ENCODE results near the gene ZBTB5.
"Not testable (repeated sequence)": the region's sequence is repeated elsewhere in the genome, so short reads cannot be mapped to it uniquely, and the experiment has no call there.

ZBTB5 gene

GRCh38 chr9:37428345-37428744 lies 36.9 kb downstream of the ZBTB5 start:
- H3K79me2 ChIP-seq (ENCODE audit: control insufficient read depth, insufficient read depth, low read length): peaks cover 15% of the 10 kb centered on the region
- H2AK5ac ChIP-seq (ENCODE audit: low read length): no peak overlapping the region

GRCh38 chr9:37426846-37427245 lies 38.4 kb downstream of the ZBTB5 start:
- WGBS (ENCODE audit: extremely low coverage, insufficient coverage, low lambda C conversion rate): no CpG with 5 or more reads among the region's 6 CpGs
- no peak overlapping the region for H2BK120ac ChIP-seq (ENCODE audit: low read depth, low read length)
- no peak overlapping the region for H4K5ac ChIP-seq (ENCODE audit: low read length)
- H3K9ac ChIP-seq (ENCODE audit: low read length): no peak overlapping the region
- H3K79me2 ChIP-seq (ENCODE audit: control insufficient read depth, insufficient read depth, low read length): peaks cover 20% of the 10 kb centered on the region
- H3K23ac ChIP-seq (ENCODE audit: low read length): no peak overlapping the region
- H2BK15ac ChIP-seq (replicated peaks; ENCODE audit: low read depth): no peak overlapping the region
- no peak for DNase-seq
- no peak overlapping the region for H3K27ac ChIP-seq (ENCODE audit: low read depth, low read length)
- no peak overlapping the region for H3K4ac ChIP-seq (ENCODE audit: low read depth, low read length)
- H3K4me2 ChIP-seq (ENCODE audit: low read length): no peak overlapping the region
- H3K79me1 ChIP-seq (ENCODE audit: low read length): peaks cover 21% of the 10 kb centered on the region
- no peak overlapping the region for H3K4me3 ChIP-seq (ENCODE audit: low read length)
- H3K27me3 ChIP-seq (ENCODE audit: insufficient read depth, low read length, poor library complexity): no peaks in the 10 kb centered on the region
- H3K4me1 ChIP-seq (ENCODE audit: control insufficient read depth, low read depth, low read length): peaks cover 7% of the 10 kb centered on the region
- H3K56ac ChIP-seq (ENCODE audit: low read length): no peak overlapping the region
- no peak overlapping the region for H2AK5ac ChIP-seq (ENCODE audit: low read length)
- no peak overlapping the region for H4K8ac ChIP-seq (ENCODE audit: low read depth, low read length)
- H2BK5ac ChIP-seq (ENCODE audit: low read length): no peak overlapping the region
- peaks cover 6% of the 10 kb centered on the region for H3K36me3 ChIP-seq (ENCODE audit: control insufficient read depth, insufficient read depth, low read length)
- no peak overlapping the region for H3K18ac ChIP-seq (ENCODE audit: low read length)

More at GRCh38 chr9:37428345-37428744, 36.9 kb downstream of the ZBTB5 start:
- Histone ChIP-seq H4K8ac (ENCODE audit: low read depth, low read length) (no peak overlapping the region), H3K4me1 (ENCODE audit: control insufficient read depth, low read depth, low read length) (peaks cover 4% of the 10 kb centered on the region), H3K79me1 (ENCODE audit: low read length) (peaks cover 20% of the 10 kb centered on the region), H2BK15ac (replicated peaks; ENCODE audit: low read depth) (no peak overlapping the region), H3K18ac (ENCODE audit: low read length) (no peak overlapping the region), H3K56ac (ENCODE audit: low read length) (no peak overlapping the region), H3K4me3 (ENCODE audit: low read length) (no peak overlapping the region), H2BK5ac (ENCODE audit: low read length) (no peak overlapping the region), H3K36me3 (ENCODE audit: control insufficient read depth, insufficient read depth, low read length) (peaks cover 6% of the 10 kb centered on the region), H3K27ac (ENCODE audit: low read depth, low read length) (no peak overlapping the region), H3K4me2 (ENCODE audit: low read length) (no peak overlapping the region), H3K23ac (ENCODE audit: low read length) (no peak overlapping the region), H3K4ac (ENCODE audit: low read depth, low read length) (no peak overlapping the region), H3K9ac (ENCODE audit: low read length) (no peak overlapping the region), H2BK120ac (ENCODE audit: low read depth, low read length) (no peak overlapping the region), H3K27me3 (ENCODE audit: insufficient read depth, low read length, poor library complexity) (no peaks in the 10 kb centered on the region), H4K5ac (ENCODE audit: low read length) (no peak overlapping the region)
- no CpG with 5 or more reads among the region's 14 CpGs for WGBS (ENCODE audit: extremely low coverage, insufficient coverage, low lambda C conversion rate)
- DNase-seq: no peak

DNA sequence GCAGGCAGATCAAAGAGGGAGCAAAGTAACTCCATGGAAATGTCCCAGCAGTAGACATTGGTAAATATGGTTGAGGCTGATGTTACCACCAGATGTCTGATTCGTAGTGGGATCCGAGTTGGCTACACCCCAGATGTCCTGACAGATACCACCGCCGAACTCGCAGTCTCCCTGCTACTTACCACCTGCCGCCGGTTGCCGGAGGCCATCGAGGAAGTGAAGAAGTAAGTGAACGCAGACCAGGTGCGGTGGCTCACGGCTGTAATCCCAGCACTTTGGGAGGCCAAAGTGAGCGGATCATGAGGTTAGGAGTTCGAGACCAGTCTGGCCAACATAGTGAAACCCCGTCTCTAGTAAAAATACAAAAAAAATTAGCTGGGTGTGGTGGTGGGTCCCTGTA lies 38.8 kb downstream of the ZBTB5 start:
- H3K9ac ChIP-seq (ENCODE audit: low read length); H2AK5ac ChIP-seq (ENCODE audit: low read length); DNase-seq; H3K4me1 ChIP-seq (ENCODE audit: control insufficient read depth, low read depth, low read length); H3K18ac ChIP-seq (ENCODE audit: low read length); H3K27me3 ChIP-seq (ENCODE audit: insufficient read depth, low read length, poor library complexity); H3K4me3 ChIP-seq (ENCODE audit: low read length); H2BK120ac ChIP-seq (ENCODE audit: low read depth, low read length); H4K5ac ChIP-seq (ENCODE audit: low read length); H3K36me3 ChIP-seq (ENCODE audit: control insufficient read depth, insufficient read depth, low read length); H3K4me2 ChIP-seq (ENCODE audit: low read length); H3K56ac ChIP-seq (ENCODE audit: low read length); H2BK5ac ChIP-seq (ENCODE audit: low read length); H2BK15ac ChIP-seq (replicated peaks; ENCODE audit: low read depth); H4K8ac ChIP-seq (ENCODE audit: low read depth, low read length); H3K23ac ChIP-seq (ENCODE audit: low read length); H3K4ac ChIP-seq (ENCODE audit: low read depth, low read length); H3K27ac ChIP-seq (ENCODE audit: low read depth, low read length): not testable (repeated sequence)
- H3K79me1 ChIP-seq (ENCODE audit: low read length): peaks cover 21% of the 10 kb centered on the region
- peaks cover 20% of the 10 kb centered on the region for H3K79me2 ChIP-seq (ENCODE audit: control insufficient read depth, insufficient read depth, low read length)
- WGBS (ENCODE audit: extremely low coverage, insufficient coverage, low lambda C conversion rate): no CpG with 5 or more reads among the region's 15 CpGs

DNA sequence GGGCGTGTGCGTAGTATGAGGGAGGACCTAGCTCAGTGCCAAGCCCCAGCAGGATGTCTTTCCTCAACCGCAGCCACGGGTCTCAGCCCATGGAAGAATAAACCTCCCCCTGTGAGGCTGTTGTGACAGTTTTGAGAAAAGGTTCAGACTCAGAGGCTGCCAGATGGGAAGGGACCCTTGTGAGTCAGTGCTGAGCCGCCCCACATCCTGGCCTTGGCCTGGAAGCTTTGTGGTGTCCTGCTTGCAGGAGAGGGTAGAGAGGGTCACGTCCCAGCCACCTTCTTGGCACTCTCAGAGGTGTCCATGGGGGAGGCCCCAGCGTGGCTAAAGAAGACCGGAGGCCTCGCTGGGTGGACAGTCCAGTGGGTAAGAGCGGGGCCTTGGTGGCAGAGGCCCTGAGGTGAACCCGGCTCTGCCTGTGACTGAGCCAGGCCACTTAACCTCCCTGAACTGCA lies 39.9 kb downstream of the ZBTB5 start:
- no peaks in the 10 kb centered on the region for H3K27me3 ChIP-seq (ENCODE audit: insufficient read depth, low read length, poor library complexity)
- H2BK5ac ChIP-seq (ENCODE audit: low read length): no peak overlapping the region
- peaks cover 7% of the 10 kb centered on the region for H3K4me1 ChIP-seq (ENCODE audit: control insufficient read depth, low read depth, low read length)
- H2BK15ac ChIP-seq (replicated peaks; ENCODE audit: low read depth): no peak overlapping the region
- H3K4me2 ChIP-seq (ENCODE audit: low read length): no peak overlapping the region
- H3K4me3 ChIP-seq (ENCODE audit: low read length): no peak overlapping the region
- no peak for DNase-seq
- H4K8ac ChIP-seq (ENCODE audit: low read depth, low read length): no peak overlapping the region
- no peak overlapping the region for H2BK120ac ChIP-seq (ENCODE audit: low read depth, low read length)
- no peak overlapping the region for H3K4ac ChIP-seq (ENCODE audit: low read depth, low read length)
- no peak overlapping the region for H4K5ac ChIP-seq (ENCODE audit: low read length)
- H3K23ac ChIP-seq (ENCODE audit: low read length): peak overlapping the region; percentile 45
- no peak overlapping the region for H2AK5ac ChIP-seq (ENCODE audit: low read length)
- H3K79me2 ChIP-seq (ENCODE audit: control insufficient read depth, insufficient read depth, low read length): peaks cover 20% of the 10 kb centered on the region
- no CpG with 5 or more reads among the region's 11 CpGs for WGBS (ENCODE audit: extremely low coverage, insufficient coverage, low lambda C conversion rate)
- H3K56ac ChIP-seq (ENCODE audit: low read length): no peak overlapping the region
- no peak overlapping the region for H3K9ac ChIP-seq (ENCODE audit: low read length)
- H3K27ac ChIP-seq (ENCODE audit: low read depth, low read length): no peak overlapping the region
- H3K18ac ChIP-seq (ENCODE audit: low read length): no peak overlapping the region
- H3K79me1 ChIP-seq (ENCODE audit: low read length): peaks cover 21% of the 10 kb centered on the region
- H3K36me3 ChIP-seq (ENCODE audit: control insufficient read depth, insufficient read depth, low read length): peaks cover 4% of the 10 kb centered on the region

- H3K4ac ChIP-seq (ENCODE audit: low read depth, low read length): no peak overlapping the region
- no peak overlapping the region for H3K27ac ChIP-seq (ENCODE audit: low read depth, low read length)
- H3K79me2 ChIP-seq (ENCODE audit: control insufficient read depth, insufficient read depth, low read length): peaks cover 20% of the 10 kb centered on the region
- peaks cover 4% of the 10 kb centered on the region for H3K36me3 ChIP-seq (ENCODE audit: control insufficient read depth, insufficient read depth, low read length)
- H3K27me3 ChIP-seq (ENCODE audit: insufficient read depth, low read length, poor library complexity): no peaks in the 10 kb centered on the region
- H4K8ac ChIP-seq (ENCODE audit: low read depth, low read length): no peak overlapping the region
- no peak overlapping the region for H2AK5ac ChIP-seq (ENCODE audit: low read length)
- H3K4me3 ChIP-seq (ENCODE audit: low read length): no peak overlapping the region
- peak overlapping the region; percentile 42 for H3K56ac ChIP-seq (ENCODE audit: low read length)
- H2BK120ac ChIP-seq (ENCODE audit: low read depth, low read length): no peak overlapping the region
- peaks cover 21% of the 10 kb centered on the region for H3K79me1 ChIP-seq (ENCODE audit: low read length)
- H3K23ac ChIP-seq (ENCODE audit: low read length): no peak overlapping the region
- WGBS (ENCODE audit: extremely low coverage, insufficient coverage, low lambda C conversion rate): no CpG with 5 or more reads among the region's 18 CpGs
- no peak overlapping the region for H2BK5ac ChIP-seq (ENCODE audit: low read length)
- H2BK15ac ChIP-seq (replicated peaks; ENCODE audit: low read depth): no peak overlapping the region
- no peak overlapping the region for H4K5ac ChIP-seq (ENCODE audit: low read length)
- H3K4me2 ChIP-seq (ENCODE audit: low read length): no peak overlapping the region
- DNase-seq: no peak
- H3K4me1 ChIP-seq (ENCODE audit: control insufficient read depth, low read depth, low read length): peaks cover 7% of the 10 kb centered on the region
- peak overlapping the region; percentile 13 for H3K9ac ChIP-seq (ENCODE audit: low read length)
- no peak overlapping the region for H3K18ac ChIP-seq (ENCODE audit: low read length)
Observed at GRCh38 chr9:37424686-37425297, 40.5 kb downstream of the ZBTB5 start.

GRCh38 chr9:37424204-37424685 lies 41.0 kb downstream of the ZBTB5 start:
- Histone ChIP-seq H3K23ac (ENCODE audit: low read length) (no peak overlapping the region), H3K4me3 (ENCODE audit: low read length) (no peak overlapping the region), H2BK120ac (ENCODE audit: low read depth, low read length) (no peak overlapping the region), H3K27ac (ENCODE audit: low read depth, low read length) (no peak overlapping the region), H3K56ac (ENCODE audit: low read length) (peak overlapping the region; percentile 42), H3K4me1 (ENCODE audit: control insufficient read depth, low read depth, low read length) (peaks cover 7% of the 10 kb centered on the region), H3K4ac (ENCODE audit: low read depth, low read length) (no peak overlapping the region), H2BK5ac (ENCODE audit: low read length) (no peak overlapping the region), H2BK15ac (replicated peaks; ENCODE audit: low read depth) (no peak overlapping the region), H4K8ac (ENCODE audit: low read depth, low read length) (no peak overlapping the region), H3K18ac (ENCODE audit: low read length) (no peak overlapping the region), H3K36me3 (ENCODE audit: control insufficient read depth, insufficient read depth, low read length) (peaks cover 2% of the 10 kb centered on the region), H2AK5ac (ENCODE audit: low read length) (no peak overlapping the region), H3K27me3 (ENCODE audit: insufficient read depth, low read length, poor library complexity) (no peaks in the 10 kb centered on the region), H3K9ac (ENCODE audit: low read length) (peak overlapping the region; percentile 29), H3K4me2 (ENCODE audit: low read length) (peak overlapping the region; percentile 13), H3K79me1 (ENCODE audit: low read length) (peaks cover 21% of the 10 kb centered on the region), H4K5ac (ENCODE audit: low read length) (no peak overlapping the region), H3K79me2 (ENCODE audit: control insufficient read depth, insufficient read depth, low read length) (peaks cover 20% of the 10 kb centered on the region)
- WGBS (ENCODE audit: extremely low coverage, insufficient coverage, low lambda C conversion rate): no CpG with 5 or more reads among the region's 8 CpGs
- no peak for DNase-seq
